Measurements from ENCODE around the gene LRRC74B. TPM values are rescaled to one million over a fixed set of nuclear protein-coding genes. Genes with fewer than 3 reads are reported as not detected.

Gene LRRC74B
- total and polyA plus RNA-seq, 2 of the 4 experiments (the other 2 are of a cell fraction): not detected

DNA sequence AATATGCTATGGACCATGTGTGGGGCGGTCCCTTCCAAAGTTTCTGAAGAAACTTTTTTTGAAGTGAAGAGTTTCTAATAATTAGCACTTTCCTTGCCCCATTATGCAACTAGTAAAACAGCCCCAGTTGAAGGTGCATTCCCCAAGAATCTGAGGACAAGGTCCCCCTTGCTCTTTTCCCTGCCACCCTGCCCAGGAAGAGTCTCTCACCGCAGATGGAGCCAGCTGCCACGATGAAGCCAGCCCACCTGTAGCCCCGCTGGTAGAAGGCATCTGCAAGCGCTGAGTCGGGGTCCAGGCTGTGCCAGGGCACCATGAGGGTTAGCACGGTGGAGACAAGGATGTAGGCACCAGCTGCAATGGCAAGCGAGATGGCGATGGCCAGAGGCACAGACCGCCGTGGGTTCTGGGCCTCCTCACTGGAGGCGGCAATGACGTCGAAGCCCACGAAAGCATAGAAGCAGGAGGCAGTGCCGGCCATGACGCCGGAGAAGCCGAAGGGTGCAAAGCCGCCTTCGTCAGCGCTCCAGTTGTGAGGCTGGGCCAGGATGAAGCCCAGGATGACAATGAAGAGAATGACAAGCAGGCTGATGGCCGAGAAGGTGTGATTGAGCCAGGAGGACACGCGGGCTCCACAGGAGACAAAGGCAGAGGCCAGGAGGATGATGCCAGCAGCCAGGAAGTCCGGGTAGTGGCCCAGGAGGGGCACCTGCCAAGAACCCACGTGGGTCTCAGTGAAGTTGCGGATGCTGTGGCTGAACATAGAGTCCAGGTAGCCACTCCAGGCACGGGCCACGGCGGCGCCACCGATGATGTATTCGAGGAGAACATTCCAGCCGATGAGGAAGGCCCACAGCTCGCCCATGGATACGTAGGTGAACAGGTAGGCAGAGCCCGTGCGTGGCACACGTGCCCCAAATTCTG lies 14.9 kb upstream of the LRRC74B start:
- H3K4me3 ChIP-seq (ENCODE audit: insufficient read depth, low read depth, low read length): no peak overlapping the region
- H4K8ac ChIP-seq (ENCODE audit: low read depth in 2 of 2, low read length in 2 of 2): no peak overlapping the region
- no peak overlapping the region for H4K5ac ChIP-seq (ENCODE audit: low read depth, low read length)
- intact Hi-C loops (cut with micrococcal nuclease): no loop called here
- H3K4ac ChIP-seq (ENCODE audit: low read depth, low read length): no peak overlapping the region
- no peaks in the 10 kb centered on the region for H3K79me1 ChIP-seq (ENCODE audit: low read depth in 1 of 2, low read length in 2 of 2)
- no peaks in the 10 kb centered on the region for H3K9me1 ChIP-seq (ENCODE audit: insufficient read depth, low read length)
- no peak overlapping the region for H2BK5ac ChIP-seq (ENCODE audit: low read depth, low read length, poor library complexity, severe bottlenecking)
- no peaks in the 10 kb centered on the region for H3K36me3 ChIP-seq (ENCODE audit: control insufficient read depth, insufficient read depth, low read length)
- H2BK20ac ChIP-seq (ENCODE audit: low read depth, low read length): no peak overlapping the region
- H2AK9ac ChIP-seq (replicated peaks; ENCODE audit: low read depth, low read length, poor library complexity): no peak overlapping the region
- H3K9ac ChIP-seq (ENCODE audit: low read depth, low read length): no peak overlapping the region
- ATAC-seq (ENCODE audit: low read depth) (no peak), DNase-seq (no peak)
- no peak overlapping the region for H2AFZ ChIP-seq (replicated peaks; ENCODE audit: low read length, poor library complexity)
- no peak overlapping the region for H3K14ac ChIP-seq (replicated peaks; ENCODE audit: low read depth, low read length)
- ChIA-PET CTCF (no interaction called here), POLR2A (ENCODE audit: unreplicated experiment) (no interaction called here)
- no peaks in the 10 kb centered on the region for H4K20me1 ChIP-seq (ENCODE audit: insufficient read depth, low read length)
- H3K56ac ChIP-seq (ENCODE audit: extremely low read depth, insufficient read depth, low read length): no peak overlapping the region
- no peak overlapping the region for H3K4me2 ChIP-seq (ENCODE audit: low read depth, low read length)
- H3K27me3 ChIP-seq (ENCODE audit: control insufficient read depth, insufficient read depth, low read length): peaks cover 34% of the 10 kb centered on the region
- H3K27ac ChIP-seq (ENCODE audit: insufficient read depth, low read length): no peak overlapping the region
- dilution Hi-C loops (cut with HindIII; ENCODE audit: low sequenced_read_pairs, unreplicated experiment): no loop called here
- no peak overlapping the region for H2AK5ac ChIP-seq (ENCODE audit: low read depth, low read length)
- WGBS, 2 experiments (ENCODE audit: extremely low coverage in 2 of 2, insufficient read length in 1 of 2): 90% methylated on average over 36 of the region's 40 CpGs; no CpG with 5 or more reads in 1 of the 2 experiments
- in situ Hi-C loops (cut with MboI; ENCODE audit: low sequenced_read_pairs): no loop called here
- H2BK15ac ChIP-seq (ENCODE audit: low read depth, low read length): no peak overlapping the region
- no peak overlapping the region for H2BK120ac ChIP-seq (ENCODE audit: low read depth, low read length)
- H4K91ac ChIP-seq (ENCODE audit: insufficient read depth, low read depth, low read length): no peak overlapping the region
- TF ChIP-seq MAFK (IDR thresholded peaks at IDR 0.05; ENCODE audit: low read depth, low read length) (no peak), FOS (IDR thresholded peaks at IDR 0.05; ENCODE audit: low read depth, low read length) (no peak)
- TF ChIP-seq, protein P1, sequence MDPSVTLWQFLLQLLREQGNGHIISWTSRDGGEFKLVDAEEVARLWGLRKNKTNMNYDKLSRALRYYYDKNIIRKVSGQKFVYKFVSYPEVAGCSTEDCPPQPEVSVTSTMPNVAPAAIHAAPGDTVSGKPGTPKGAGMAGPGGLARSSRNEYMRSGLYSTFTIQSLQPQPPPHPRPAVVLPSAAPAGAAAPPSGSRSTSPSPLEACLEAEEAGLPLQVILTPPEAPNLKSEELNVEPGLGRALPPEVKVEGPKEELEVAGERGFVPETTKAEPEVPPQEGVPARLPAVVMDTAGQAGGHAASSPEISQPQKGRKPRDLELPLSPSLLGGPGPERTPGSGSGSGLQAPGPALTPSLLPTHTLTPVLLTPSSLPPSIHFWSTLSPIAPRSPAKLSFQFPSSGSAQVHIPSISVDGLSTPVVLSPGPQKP (IDR thresholded peaks at IDR 0.05; ENCODE audit: borderline replicate concordance, low read depth, low read length): no peak
- no peak overlapping the region for H3K18ac ChIP-seq (ENCODE audit: low read depth, low read length)
- no TSS peak for BruUV-seq (replicated peaks)
- H3K9me3 ChIP-seq (ENCODE audit: control insufficient read depth, insufficient read depth, low read length): no peaks in the 10 kb centered on the region
- H3K23ac ChIP-seq (ENCODE audit: low read depth, low read length): no peak overlapping the region
- H3K4me1 ChIP-seq (ENCODE audit: control insufficient read depth, insufficient read depth, low read length): peaks cover 3% of the 10 kb centered on the region; the same call in 1 of the 2 replicates

All from IMR-90 (cell line).